Caco-2 (cell line): Measurements from ENCODE around the gene GFRA1. TPM values are rescaled to one million over a fixed set of nuclear protein-coding genes. Genes with fewer than 3 reads are reported as not detected.

Experiments used
- BruUV-seq: library from RNA; stranded (reverse); fragments of 400-500 nt; replicated peaks from 2 replicates; lab custom pipeline; 2021; lab: Mats Ljungman, UMichigan
- CTCF ChIA-PET: fragments of 300-600 bp; sonication (Branson Sonifier 250); formaldehyde crosslinking; loops from one replicate; lab custom pipeline; 2022; ENCODE audit warnings: antibody characterized with exemption; lab: Charles Lee
- POLR2A ChIA-PET: fragments of 300-600 bp; sonication (Branson Sonifier 250); formaldehyde crosslinking; loops from one replicate; lab custom pipeline; 2022; ENCODE audit warnings: antibody characterized with exemption; lab: Charles Lee
- DNase-seq, 2 experiments: peaks; one replicate each; pipeline versions ENCODE4 v3.0.0 to v3.0.0-alpha.2; 2020 to 2022
- H3K27me3 ChIP-seq: replicated peaks from 2 replicates; pipeline ENCODE4 v1.6.0; 2011; ENCODE audit warnings: low read length; ENCODE audit not compliant: control insufficient read depth, insufficient read depth
- H3K36me3 ChIP-seq: 2 replicates; pipeline ENCODE4 v1.5.1; 2011; ENCODE audit warnings: low read length; ENCODE audit not compliant: control insufficient read depth, insufficient read depth
- H3K4me1 ChIP-seq: fragments of 250-450 bp; sonication (Bioruptor Pico); 2 replicates; pipeline ENCODE4 v1.5.1; 2020; ENCODE audit warnings: mild to moderate bottlenecking
- H3K4me3 ChIP-seq: 2 replicates; pipeline ENCODE4 v1.5.1; 2011; ENCODE audit warnings: low read depth, mild to moderate bottlenecking, control low read depth, low read length
- H3K9me3 ChIP-seq: fragments of 250-450 bp; sonication (Bioruptor Pico); 2 replicates; pipeline ENCODE4 v1.5.1; 2020; ENCODE audit warnings: mild to moderate bottlenecking, moderate library complexity
- H3K27ac Mint-ChIP-seq: one replicate; pipeline ENCODE4 v1.8.0; 2022; ENCODE audit warnings: mixed read lengths; ENCODE audit not compliant: unreplicated experiment
- H3K27me3 Mint-ChIP-seq: one replicate; pipeline ENCODE4 v1.8.0; 2022; ENCODE audit warnings: mixed read lengths; ENCODE audit not compliant: insufficient read depth, unreplicated experiment
- H3K36me3 Mint-ChIP-seq: one replicate; pipeline ENCODE4 v1.8.0; 2022; ENCODE audit warnings: mild to moderate bottlenecking, mixed read lengths; ENCODE audit not compliant: insufficient read depth, unreplicated experiment
- H3K4me1 Mint-ChIP-seq: one replicate; pipeline ENCODE4 v1.8.0; 2022; ENCODE audit warnings: low read depth, mixed read lengths; ENCODE audit not compliant: unreplicated experiment
- H3K4me3 Mint-ChIP-seq: one replicate; pipeline ENCODE4 v1.8.0; 2022; ENCODE audit warnings: mild to moderate bottlenecking, moderate library complexity, mixed read lengths; ENCODE audit not compliant: unreplicated experiment
- H3K9me3 Mint-ChIP-seq: one replicate; pipeline ENCODE4 v1.8.0; 2022; ENCODE audit warnings: mixed read lengths; ENCODE audit not compliant: unreplicated experiment
- intact Hi-C: fragments of 100-400 bp; cut with micrococcal nuclease; formaldehyde crosslinking; loops from one replicate; pipeline ENCODE4 v1.10.0; 2022; ENCODE audit not compliant: unreplicated experiment
- total RNA-seq: library from RNA; stranded (reverse); gene quantifications from 2 replicates; pipeline ENCODE4 v1.2.3, GENCODE V29; 2022
- TF ChIP-seq, protein P1 (sequence below), 2 experiments: fragments of 200-600 bp in 1 of 2; IDR thresholded peaks; 1 replicate in 1 of 2; 2 replicates in 1 of 2; pipeline versions ENCODE4 v1.5.1 to v1.8.0; 2011 to 2022; ENCODE audit warnings: antibody characterized with exemption in 1 of 2, control low read depth in 1 of 2, inconsistent platforms in 1 of 2, low read depth in 1 of 2, low read length in 1 of 2, mild to moderate bottlenecking in 1 of 2, moderate library complexity in 1 of 2; ENCODE audit not compliant: insufficient read depth in 1 of 2, severe bottlenecking in 1 of 2, unreplicated experiment in 1 of 2

Gene GFRA1
- total RNA-seq, 1 experiment from 2014 or later, result not detected

DNA sequence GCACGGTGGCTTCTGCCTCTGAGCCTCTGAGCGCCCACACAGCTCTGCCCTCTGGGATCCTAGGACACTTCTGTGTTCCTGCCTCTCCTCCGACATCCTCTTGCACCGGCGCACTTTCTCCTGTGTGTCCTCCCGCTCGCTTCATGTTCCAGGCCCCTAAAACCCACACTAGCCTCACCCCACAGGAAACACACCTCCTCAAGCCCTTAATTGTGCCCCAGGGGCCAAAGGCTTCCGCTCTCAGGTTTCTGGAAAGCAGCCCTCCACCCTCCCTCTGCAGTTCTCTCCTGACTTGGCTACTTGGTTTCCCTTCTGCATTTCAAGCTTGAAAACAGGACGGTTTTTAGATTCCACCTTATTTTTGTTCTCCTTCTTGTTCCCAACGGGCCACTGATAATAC lies 7.3 kb downstream of the GFRA1 start:
- H3K4me3 Mint-ChIP-seq, result no peak overlapping the region
- no peaks in the 10 kb centered on the region for H3K9me3 Mint-ChIP-seq
- ChIA-PET CTCF (no interaction called here), POLR2A (no interaction called here)
- TF ChIP-seq, protein P1, sequence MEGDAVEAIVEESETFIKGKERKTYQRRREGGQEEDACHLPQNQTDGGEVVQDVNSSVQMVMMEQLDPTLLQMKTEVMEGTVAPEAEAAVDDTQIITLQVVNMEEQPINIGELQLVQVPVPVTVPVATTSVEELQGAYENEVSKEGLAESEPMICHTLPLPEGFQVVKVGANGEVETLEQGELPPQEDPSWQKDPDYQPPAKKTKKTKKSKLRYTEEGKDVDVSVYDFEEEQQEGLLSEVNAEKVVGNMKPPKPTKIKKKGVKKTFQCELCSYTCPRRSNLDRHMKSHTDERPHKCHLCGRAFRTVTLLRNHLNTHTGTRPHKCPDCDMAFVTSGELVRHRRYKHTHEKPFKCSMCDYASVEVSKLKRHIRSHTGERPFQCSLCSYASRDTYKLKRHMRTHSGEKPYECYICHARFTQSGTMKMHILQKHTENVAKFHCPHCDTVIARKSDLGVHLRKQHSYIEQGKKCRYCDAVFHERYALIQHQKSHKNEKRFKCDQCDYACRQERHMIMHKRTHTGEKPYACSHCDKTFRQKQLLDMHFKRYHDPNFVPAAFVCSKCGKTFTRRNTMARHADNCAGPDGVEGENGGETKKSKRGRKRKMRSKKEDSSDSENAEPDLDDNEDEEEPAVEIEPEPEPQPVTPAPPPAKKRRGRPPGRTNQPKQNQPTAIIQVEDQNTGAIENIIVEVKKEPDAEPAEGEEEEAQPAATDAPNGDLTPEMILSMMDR (IDR thresholded peaks at IDR 0.05; ENCODE audit: insufficient read depth in 1 of 2, low read depth in 1 of 2, low read length in 1 of 2, severe bottlenecking in 1 of 2, unreplicated experiment in 1 of 2), result no peak
- Histone ChIP-seq H3K4me3 (no peak overlapping the region), H3K9me3 (no peaks in the 10 kb centered on the region), H3K27me3 (no peaks in the 10 kb centered on the region), H3K36me3 (no peaks in the 10 kb centered on the region), H3K4me1 (no peaks in the 10 kb centered on the region)
- no peak overlapping the region for H3K27ac Mint-ChIP-seq
- intact Hi-C loops, result no loop called here
- DNase-seq, result no peak
- no peaks in the 10 kb centered on the region for H3K27me3 Mint-ChIP-seq
- no peaks in the 10 kb centered on the region for H3K36me3 Mint-ChIP-seq
- BruUV-seq, result no TSS peak
- H3K4me1 Mint-ChIP-seq, result no peaks in the 10 kb centered on the region

DNA sequence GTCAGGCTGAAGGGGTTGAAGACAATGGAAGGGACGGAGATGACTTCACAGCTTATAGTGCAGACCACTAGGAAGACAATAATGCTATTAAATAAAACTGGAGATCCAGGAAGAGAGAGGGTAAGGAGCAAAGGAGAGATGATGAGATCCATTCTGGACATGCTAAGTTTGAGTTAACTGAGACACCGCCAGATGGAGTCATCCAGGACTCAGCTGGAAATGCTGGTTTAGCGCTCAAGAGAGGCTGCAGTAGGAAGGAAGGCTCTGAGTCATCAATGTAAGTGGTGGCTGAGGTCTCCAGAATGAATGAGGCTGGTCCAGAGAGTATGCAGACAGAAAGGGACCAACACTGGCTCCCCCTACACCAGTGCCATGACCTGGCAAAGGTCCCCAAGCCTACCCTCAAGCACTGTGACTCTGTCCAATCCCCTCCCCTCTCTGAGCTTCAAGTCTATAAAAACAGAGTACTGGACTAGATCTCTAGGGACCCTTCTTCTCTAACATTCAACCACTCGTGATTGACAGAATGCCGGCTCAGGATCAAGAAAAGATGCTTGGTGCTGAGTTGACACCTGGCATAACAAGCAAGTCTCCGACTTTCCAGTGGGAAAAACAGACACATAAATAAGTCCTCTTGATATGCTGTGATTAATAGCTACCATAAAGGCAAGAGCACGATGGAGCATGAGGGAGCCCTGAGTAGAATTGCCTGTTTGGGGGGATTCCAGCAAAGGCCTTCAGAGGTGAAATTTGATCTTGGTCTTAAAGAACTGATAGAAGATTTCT lies 8.9 kb downstream of the GFRA1 start:
- ChIA-PET POLR2A (no interaction called here), CTCF (no interaction called here)
- Mint-ChIP-seq H3K27ac (no peak overlapping the region), H3K4me1 (no peaks in the 10 kb centered on the region), H3K4me3 (no peak overlapping the region), H3K36me3 (no peaks in the 10 kb centered on the region), H3K9me3 (no peaks in the 10 kb centered on the region), H3K27me3 (no peaks in the 10 kb centered on the region)
- H3K4me1 ChIP-seq, result no peaks in the 10 kb centered on the region
- no peak for DNase-seq
- BruUV-seq, result no TSS peak
- no peaks in the 10 kb centered on the region for H3K36me3 ChIP-seq
- H3K27me3 ChIP-seq, result no peaks in the 10 kb centered on the region; the same call in 1 of the 2 replicates
- H3K9me3 ChIP-seq, result no peaks in the 10 kb centered on the region
- TF ChIP-seq, protein P1 (IDR thresholded peaks at IDR 0.05; ENCODE audit: insufficient read depth in 1 of 2, low read depth in 1 of 2, low read length in 1 of 2, severe bottlenecking in 1 of 2, unreplicated experiment in 1 of 2), result no peak
- H3K4me3 ChIP-seq, result no peak overlapping the region
- intact Hi-C loops, result no loop called here

DNA sequence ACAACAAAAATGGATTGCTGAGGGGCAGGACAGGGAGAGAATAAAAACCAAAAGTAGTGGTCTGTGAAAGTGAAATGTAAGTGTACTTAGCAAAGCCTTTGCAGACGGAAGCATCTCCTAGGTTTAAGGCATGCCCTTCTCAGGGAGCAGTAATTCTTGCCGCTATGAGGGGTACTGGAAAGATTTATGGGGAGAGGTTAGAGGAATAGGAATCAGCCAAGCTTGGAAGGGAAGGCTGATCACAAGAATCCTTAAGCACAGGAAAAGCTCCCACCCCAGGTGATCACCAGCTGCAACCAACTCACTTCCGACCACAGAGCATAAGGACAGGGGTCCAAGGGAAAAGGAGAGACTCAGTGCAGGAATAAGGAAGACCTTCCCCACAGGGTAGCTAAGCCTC lies 10.3 kb downstream of the GFRA1 start:
- Histone ChIP-seq H3K4me1 (no peaks in the 10 kb centered on the region), H3K36me3 (no peaks in the 10 kb centered on the region), H3K9me3 (no peaks in the 10 kb centered on the region), H3K4me3 (no peak overlapping the region), H3K27me3 (no peaks in the 10 kb centered on the region; the same call in 1 of the 2 replicates)
- no peak for DNase-seq
- no peaks in the 10 kb centered on the region for H3K36me3 Mint-ChIP-seq
- TF ChIP-seq, protein P1 (IDR thresholded peaks at IDR 0.05; ENCODE audit: insufficient read depth in 1 of 2, low read depth in 1 of 2, low read length in 1 of 2, severe bottlenecking in 1 of 2, unreplicated experiment in 1 of 2), result no peak
- H3K4me1 Mint-ChIP-seq, result no peaks in the 10 kb centered on the region
- no peak overlapping the region for H3K4me3 Mint-ChIP-seq
- H3K27me3 Mint-ChIP-seq, result peaks cover 2% of the 10 kb centered on the region
- intact Hi-C loops, result no loop called here
- H3K27ac Mint-ChIP-seq, result no peak overlapping the region
- no TSS peak for BruUV-seq
- ChIA-PET POLR2A (no interaction called here), CTCF (no interaction called here)
- H3K9me3 Mint-ChIP-seq, result no peaks in the 10 kb centered on the region
